Endothelial cell (in vitro differentiated cells): ENCODE measurements around the gene ETS1. TPM values are rescaled to one million over a fixed set of nuclear protein-coding genes. Genes with fewer than 3 reads are reported as not detected.

Experiments used
- DNase-seq: peaks from one replicate; pipeline ENCODE4 v3.0.0; 2021; ENCODE audit warnings: low spot score
- H3K27ac Mint-ChIP-seq: one replicate; pipeline ENCODE4 v1.8.0; 2021; ENCODE audit warnings: mixed read lengths, inconsistent platforms; ENCODE audit not compliant: unreplicated experiment
- H3K27me3 Mint-ChIP-seq: one replicate; pipeline ENCODE4 v1.8.0; 2021; ENCODE audit warnings: mild to moderate bottlenecking, moderate library complexity, mixed read lengths, inconsistent platforms; ENCODE audit not compliant: unreplicated experiment
- H3K36me3 Mint-ChIP-seq: one replicate; pipeline ENCODE4 v1.8.0; 2021; ENCODE audit warnings: mild to moderate bottlenecking, low read depth, mixed read lengths, inconsistent platforms; ENCODE audit not compliant: unreplicated experiment
- H3K4me1 Mint-ChIP-seq: one replicate; pipeline ENCODE4 v1.8.0; 2021; ENCODE audit warnings: mild to moderate bottlenecking, mixed read lengths, inconsistent platforms; ENCODE audit not compliant: unreplicated experiment
- H3K4me3 Mint-ChIP-seq: one replicate; pipeline ENCODE4 v1.8.0; 2021; ENCODE audit warnings: mild to moderate bottlenecking, mixed read lengths, inconsistent platforms; ENCODE audit not compliant: unreplicated experiment
- H3K9me3 Mint-ChIP-seq: one replicate; pipeline ENCODE4 v1.8.0; 2021; ENCODE audit warnings: mixed read lengths, inconsistent platforms; ENCODE audit not compliant: unreplicated experiment
- CTCF ChIP-seq: fragments of 200-600 bp; sonication (generic); IDR thresholded peaks from one replicate; pipeline ENCODE4 v1.5.0; 2021; ENCODE audit warnings: antibody characterized with exemption; ENCODE audit not compliant: unreplicated experiment
- total RNA-seq: library from RNA; stranded (reverse); fragmentation: NEBNext Ultra II Directional; extraction: Animal tissue kit (Norgen Biotek cat#: 25700); gene quantifications from one replicate; pipeline ENCODE4 v1.2.1, GENCODE V29; 2021; ENCODE audit not compliant: unreplicated experiment

ETS1 gene
- total RNA-seq, 1 donor from 2014 or later: 309 TPM

GRCh38 chr11:128511712-128512111 lies 75.6 kb downstream of the ETS1 start:
- Mint-ChIP-seq H3K4me3 (no peak overlapping the region), H3K27me3 (peaks cover 2% of the 10 kb centered on the region), H3K4me1 (peaks cover 50% of the 10 kb centered on the region), H3K27ac (no peak overlapping the region), H3K36me3 (peaks cover 35% of the 10 kb centered on the region), H3K9me3 (no peaks in the 10 kb centered on the region)
- DNase-seq: no peak
- TF ChIP-seq CTCF: no peak

- no peak for DNase-seq
- Mint-ChIP-seq H3K27me3 (no peaks in the 10 kb centered on the region), H3K27ac (no peak overlapping the region), H3K4me1 (peaks cover 42% of the 10 kb centered on the region), H3K4me3 (no peak overlapping the region), H3K9me3 (no peaks in the 10 kb centered on the region), H3K36me3 (peaks cover 48% of the 10 kb centered on the region)
- TF ChIP-seq CTCF: no peak
Observed at GRCh38 chr11:128509621-128510389, 77.6 kb downstream of the ETS1 start.

- no peaks in the 10 kb centered on the region for H3K9me3 Mint-ChIP-seq
- H3K27ac Mint-ChIP-seq: no peak overlapping the region
- H3K36me3 Mint-ChIP-seq: peaks cover 43% of the 10 kb centered on the region
- no peak for TF ChIP-seq CTCF
- DNase-seq: no peak
- H3K4me3 Mint-ChIP-seq: no peak overlapping the region
- peaks cover 36% of the 10 kb centered on the region for H3K4me1 Mint-ChIP-seq
- H3K27me3 Mint-ChIP-seq: no peaks in the 10 kb centered on the region
Observed at GRCh38 chr11:128508770-128509510, 78.4 kb downstream of the ETS1 start.

- no peak overlapping the region for H3K4me3 Mint-ChIP-seq
- peaks cover 42% of the 10 kb centered on the region for H3K36me3 Mint-ChIP-seq
- H3K9me3 Mint-ChIP-seq: no peaks in the 10 kb centered on the region
- H3K4me1 Mint-ChIP-seq: peaks cover 37% of the 10 kb centered on the region
- H3K27me3 Mint-ChIP-seq: no peaks in the 10 kb centered on the region
- TF ChIP-seq CTCF: no peak
- H3K27ac Mint-ChIP-seq: no peak overlapping the region
- DNase-seq: no peak
Observed at GRCh38 chr11:128507936-128508335, 79.4 kb downstream of the ETS1 start.
